SK-N-SH (cell line): ENCODE data around the gene IGF2BP2. TPM values are rescaled to one million over a fixed set of nuclear protein-coding genes. Genes with fewer than 3 reads are reported as not detected.
A peak's percentile ranks its signal among the peaks of the same experiment; 100 is the strongest.

ENCODE experiments used
- CTCF ChIA-PET: fragments of 300-600, 350-600 bp; formaldehyde crosslinking; extraction: SDS; loops from one replicate; lab custom pipeline; 2021; lab: Yijun Ruan, JAX
- POLR2A ChIA-PET: fragments of 350-600 bp; sonication (Branson Sonifier 250); formaldehyde crosslinking; extraction: SDS; loops from one replicate; lab custom pipeline; 2020; ENCODE audit warnings: antibody characterized with exemption, inconsistent platforms; lab: Yijun Ruan, JAX
- DNase-seq: peaks from one replicate; pipeline ENCODE4 v3.0.0; 2012
- H2AFZ ChIP-seq: fragments of 200-600 bp; sonication (generic); 2 replicates; pipeline ENCODE4 v1.8.1; 2016; ENCODE audit warnings: antibody characterized with exemption, mild to moderate bottlenecking, low read depth
- H3F3A ChIP-seq: fragments of 200-600 bp; sonication (generic); replicated peaks from 2 replicates; pipeline ENCODE3; 2016; ENCODE audit warnings: antibody characterized with exemption, mild to moderate bottlenecking; ENCODE audit not compliant: insufficient read depth
- H3K27ac ChIP-seq, 2 experiments: fragments of 200-500 bp in 1 of 2; fragments of 200-600 bp in 1 of 2; sonication (Bioruptor generic) in 1 of 2; sonication (generic), shearing (Covaris generic) in 1 of 2; 2 replicates each; pipeline versions ENCODE4 v1.5.1 to v1.6.1; 2014 to 2016; ENCODE audit warnings: low read depth in 2 of 2, inconsistent platforms in 1 of 2, low read length in 1 of 2, mild to moderate bottlenecking in 1 of 2, mixed read lengths in 1 of 2
- H3K27me3 ChIP-seq: fragments of 200-600 bp; sonication (generic), shearing (Covaris generic); 2 replicates; pipeline ENCODE4 v1.6.1; 2016; ENCODE audit warnings: mixed run types; ENCODE audit not compliant: insufficient read depth
- H3K36me3 ChIP-seq, 2 experiments: fragments of 200-500 bp in 1 of 2; fragments of 200-600 bp in 1 of 2; sonication (Bioruptor generic) in 1 of 2; sonication (generic) in 1 of 2; replicated peaks in 1 of 2; 2 replicates each; pipeline versions ENCODE3 to v1.5.1; 2014 to 2016; ENCODE audit warnings: low read length in 1 of 2, mild to moderate bottlenecking in 1 of 2; ENCODE audit not compliant: insufficient read depth in 2 of 2, control insufficient read depth in 1 of 2
- H3K4me1 ChIP-seq, 2 experiments: fragments of 200-500 bp in 1 of 2; fragments of 200-600 bp in 1 of 2; sonication (Bioruptor generic) in 1 of 2; sonication (generic), shearing (Covaris generic) in 1 of 2; 2 replicates each; pipeline versions ENCODE4 v1.5.1 to v1.6.1; 2014 to 2016; ENCODE audit warnings: low read depth in 1 of 2, low read length in 1 of 2, mixed run types in 1 of 2; ENCODE audit not compliant: insufficient read depth in 2 of 2, control insufficient read depth in 1 of 2
- H3K4me2 ChIP-seq: fragments of 200-600 bp; sonication (generic), shearing (Covaris generic); 2 replicates; pipeline ENCODE4 v1.6.1; 2017; ENCODE audit warnings: mixed run types
- H3K4me3 ChIP-seq, 2 experiments: fragments of 200-500 bp in 1 of 2; fragments of 200-600 bp in 1 of 2; sonication (Bioruptor generic) in 1 of 2; sonication (generic), shearing (Covaris generic) in 1 of 2; 2 replicates each; pipeline versions ENCODE4 v1.5.1 to v1.8.1; 2014 to 2016; ENCODE audit warnings: low read depth in 2 of 2, inconsistent platforms in 1 of 2, low read length in 1 of 2, mild to moderate bottlenecking in 1 of 2, mixed read lengths in 1 of 2, moderate library complexity in 1 of 2
- H3K79me2 ChIP-seq: fragments of 200-600 bp; sonication (generic); 2 replicates; pipeline ENCODE4 v1.8.1; 2017; ENCODE audit warnings: mild to moderate bottlenecking; ENCODE audit not compliant: insufficient read depth
- H3K9ac ChIP-seq: fragments of 200-600 bp; sonication (generic); 2 replicates; pipeline ENCODE4 v1.6.1; 2017; ENCODE audit warnings: mixed run types
- H3K9me2 ChIP-seq: fragments of 200-600 bp; sonication (generic); 2 replicates; pipeline ENCODE4 v1.6.1; 2017; ENCODE audit warnings: mixed run types
- H3K9me3 ChIP-seq: fragments of 200-600 bp; sonication (generic); 2 replicates; pipeline ENCODE4 v1.6.1; 2017; ENCODE audit warnings: mixed run types, mild to moderate bottlenecking, moderate library complexity
- H4K20me1 ChIP-seq: fragments of 200-600 bp; sonication (generic); 2 replicates; pipeline ENCODE4 v1.6.1; 2017; ENCODE audit warnings: mild to moderate bottlenecking, mixed run types; ENCODE audit not compliant: insufficient read depth
- ELF1 ChIP-seq: IDR thresholded peaks from 2 replicates; pipeline ENCODE4 v1.4.0; 2012
- EP300 ChIP-seq, 2 experiments: IDR thresholded peaks; 2 replicates each; pipeline versions ENCODE4 v1.4.0 to v1.6.1; 2012; ENCODE audit warnings: borderline replicate concordance in 1 of 2, low read depth in 1 of 2, low read length in 1 of 2
- FOXM1 ChIP-seq: IDR thresholded peaks from 2 replicates; pipeline ENCODE4 v1.4.0; 2012; ENCODE audit warnings: low read depth, mild to moderate bottlenecking
- GABPA ChIP-seq: IDR thresholded peaks from 2 replicates; pipeline ENCODE4 v1.4.0; 2012; ENCODE audit warnings: low read depth, mild to moderate bottlenecking
- GATA2 ChIP-seq: sonication (generic); formaldehyde crosslinking; IDR thresholded peaks from 2 replicates; pipeline ENCODE4 v1.5.0; 2020; ENCODE audit warnings: mild to moderate bottlenecking, missing genetic modification reagents
- IRF3 ChIP-seq: fragments of 150-350 bp; IDR thresholded peaks from 2 replicates; pipeline ENCODE4 v1.6.1; 2016; ENCODE audit warnings: mild to moderate bottlenecking, low read depth, low read length
- JUND ChIP-seq: IDR thresholded peaks from 2 replicates; pipeline ENCODE4 v1.4.0; 2012
- MEF2A ChIP-seq: IDR thresholded peaks from 2 replicates; pipeline ENCODE4 v1.4.0; 2012; ENCODE audit warnings: low read depth, borderline replicate concordance
- NFIC ChIP-seq: IDR thresholded peaks from 2 replicates; pipeline ENCODE4 v1.4.0; 2012; ENCODE audit warnings: borderline replicate concordance
- PBX3 ChIP-seq: IDR thresholded peaks from 2 replicates; pipeline ENCODE4; 2012
- RCOR1 ChIP-seq: fragments of 150-350 bp; IDR thresholded peaks from 2 replicates; pipeline ENCODE4 v1.6.1; 2017; ENCODE audit warnings: antibody characterized with exemption, low read length
- RFX5 ChIP-seq: IDR thresholded peaks from 2 replicates; pipeline ENCODE4 v1.6.1; 2012; ENCODE audit warnings: mild to moderate bottlenecking, improper control_type of control experiment, low read length
- RXRA ChIP-seq: IDR thresholded peaks from 2 replicates; pipeline ENCODE4 v1.4.0; 2012; ENCODE audit warnings: low read depth, mild to moderate bottlenecking, borderline replicate concordance
- TAF1 ChIP-seq: IDR thresholded peaks from 2 replicates; pipeline ENCODE4 v1.6.1; 2012; ENCODE audit warnings: low read depth, mild to moderate bottlenecking, low read length, moderate library complexity, borderline replicate concordance
- TCF12 ChIP-seq: IDR thresholded peaks from 2 replicates; pipeline ENCODE4 v1.4.0; 2012
- TEAD4 ChIP-seq: IDR thresholded peaks from 2 replicates; pipeline ENCODE4 v1.4.0; 2012; ENCODE audit warnings: mild to moderate bottlenecking, borderline replicate concordance; ENCODE audit not compliant: insufficient read depth
- USF2 ChIP-seq: fragments of 150-350 bp; IDR thresholded peaks from 2 replicates; pipeline ENCODE4 v1.6.1; 2017; ENCODE audit warnings: antibody characterized with exemption, low read length, low read depth, borderline replicate concordance
- ZBTB33 ChIP-seq: IDR thresholded peaks from 2 replicates; pipeline ENCODE4 v1.4.0; 2012; ENCODE audit warnings: low read depth, borderline replicate concordance
- WGBS: methylation state at CpG from one replicate; pipeline ENCODE4 v1.1.6; 2017; ENCODE audit warnings: low lambda C conversion rate; 5-methylcytosine and 5-hydroxymethylcytosine counted together
- polyA plus RNA-seq, 3 experiments: library from polyadenylated mRNA; depleted of rRNA; stranded (reverse); fragments of >200 nt; gene quantifications; 2 replicates each; pipeline ENCODE4 v1.2.3, GENCODE V29; 2012

Gene IGF2BP2
- polyA plus RNA-seq, 1 of the 3 experiments (the other 2 are of a cell fraction) = 5.4 TPM

- TF ChIP-seq NFIC (no peak), TEAD4 (no peak), FOXM1 (no peak), PBX3 (0 out of 2 replicates have a peak, but pooled peaks have one; percentile 2), RCOR1 (no peak), MEF2A (no peak), TAF1 (no peak), RFX5 (no peak), JUND (0 out of 2 replicates have a peak, but pooled peaks have one; percentile 24), RXRA (no peak), ELF1 (no peak), GABPA (no peak), TCF12 (peak; percentile 20; the same call in 1 of the 2 replicates), USF2 (no peak), IRF3 (no peak), EP300 (IDR thresholded peaks at IDR 0.05; ENCODE audit: borderline replicate concordance in 1 of 2, low read depth in 1 of 2, low read length in 1 of 2) (no peak), GATA2 (CRISPR knock-in tag) (no peak)
- TF ChIP-seq, all 33 proteins: peak for 4
Measured at GRCh38 chr3:185693985-185694653, 130.7 kb downstream of the IGF2BP2 start (continued).

- Histone ChIP-seq H3K27ac (no peak overlapping the region), H3K4me2 (no peak overlapping the region), H3K4me1 (peaks cover 2 to 55% of the 10 kb centered on the region in 2 experiments), H3K4me3 (no peak overlapping the region), H4K20me1 (no peaks in the 10 kb centered on the region), H3K27me3 (no peaks in the 10 kb centered on the region), H3K79me2 (peaks cover 47% of the 10 kb centered on the region), H3K36me3 (peaks cover 3 to 27% of the 10 kb centered on the region in 2 experiments), H3K9ac (no peak overlapping the region), H3K9me2 (no peaks in the 10 kb centered on the region), H3F3A (peaks cover 51% of the 10 kb centered on the region), H3K9me3 (no peaks in the 10 kb centered on the region), H2AFZ (no peak overlapping the region)
- ChIA-PET POLR2A (no interaction called here), CTCF (interaction anchor here (1.1 to 2.2 kb wide), 6 partner anchors 11 to 252 kb away, joined by 3 to 8 read pairs (median 5); no protein-coding TSS in a partner anchor)
- no peak for TF ChIP-seq ELF1
- TF ChIP-seq RXRA = no peak
- TF ChIP-seq MEF2A = no peak
- no peak for TF ChIP-seq ZBTB33
- DNase-seq = no peak
- WGBS = 88% methylated on average over 2 of the region's 2 CpGs
Measured at GRCh38 chr3:185691622-185692021, 133.2 kb downstream of the IGF2BP2 start.
